Measurements from ENCODE around the gene COL20A1.

The COL20A1 gene

GRCh38 chr20:63357921-63358905 is 65.2 kb downstream of the COL20A1 start:
- FAIRE-seq (peak; percentile 57), DNase-seq (ENCODE audit: insufficient read length, low spot score) (no peak)

GRCh38 chr20:63359164-63359934 is 66.4 kb downstream of the COL20A1 start:
- DNase-seq (ENCODE audit: insufficient read length, low spot score) (no peak), FAIRE-seq (peak; percentile 65)

- FAIRE-seq (no peak), DNase-seq (ENCODE audit: insufficient read length, low spot score) (no peak)
Observed at GRCh38 chr20:63359937-63360849, 67.2 kb downstream of the COL20A1 start.

GRCh38 chr20:63360850-63361518 is 68.0 kb downstream of the COL20A1 start, which contains the start of gene CHRNA4:
TSS of gene CHRNA4 (minus strand) at chr20:63361349. CDS start at chr20:63361165, 184 bp downstream.
- FAIRE-seq (no peak), DNase-seq (ENCODE audit: insufficient read length, low spot score) (peak; percentile 48)

- FAIRE-seq: no peak
- no peak for DNase-seq (ENCODE audit: insufficient read length, low spot score)
Observed at GRCh38 chr20:63361519-63362435, 68.8 kb downstream of the COL20A1 start.

- DNase-seq (ENCODE audit: insufficient read length, low spot score) (no peak), FAIRE-seq (peak; percentile 82)
Observed at GRCh38 chr20:63362436-63363009, 69.5 kb downstream of the COL20A1 start.

- no peak for FAIRE-seq
- no peak for DNase-seq (ENCODE audit: insufficient read length, low spot score)
Observed at GRCh38 chr20:63363013-63363957, 70.3 kb downstream of the COL20A1 start.

GRCh38 chr20:63363981-63364561 is 71.1 kb downstream of the COL20A1 start:
- DNase-seq (ENCODE audit: insufficient read length, low spot score): no peak
- FAIRE-seq: no peak

- DNase-seq (ENCODE audit: insufficient read length, low spot score): no peak
- FAIRE-seq: peak; percentile 51
Observed at GRCh38 chr20:63364801-63365585, 72.0 kb downstream of the COL20A1 start.

GRCh38 chr20:63365601-63366389 is 72.8 kb downstream of the COL20A1 start:
- DNase-seq (ENCODE audit: insufficient read length, low spot score) (no peak), FAIRE-seq (no peak)

- DNase-seq (ENCODE audit: insufficient read length, low spot score): no peak
- no peak for FAIRE-seq
Observed at GRCh38 chr20:63366390-63367365, 73.7 kb downstream of the COL20A1 start.

GRCh38 chr20:63367446-63368055 is 74.6 kb downstream of the COL20A1 start:
- no peak for FAIRE-seq
- no peak for DNase-seq (ENCODE audit: insufficient read length, low spot score)

- DNase-seq (ENCODE audit: insufficient read length, low spot score) (no peak), FAIRE-seq (no peak)
Observed at GRCh38 chr20:63368151-63368550, 75.2 kb downstream of the COL20A1 start.

- DNase-seq (ENCODE audit: insufficient read length, low spot score) (no peak), FAIRE-seq (peak; percentile 99)
Observed at GRCh38 chr20:63369024-63369530, 76.1 kb downstream of the COL20A1 start.
